Thyroid gland (tissue), 4 donors: Measurements from ENCODE around the gene ARHGAP12.

Experiments used
- POLR2A ChIP-seq, 2 donors: fragments of 450-650 bp; IDR thresholded peaks; one replicate each; pipeline ENCODE4 v1.6.1; 2017; ENCODE audit warnings: antibody characterized with exemption in 2 of 2, mild to moderate bottlenecking in 2 of 2, moderate library complexity in 1 of 2
- TF ChIP-seq, protein P1 (sequence below), 6 experiments: fragments of 200-600 bp in 3 of 6; fragments of 450-650 bp in 3 of 6; sonication (generic) in 3 of 6; IDR thresholded peaks; one replicate each; pipeline ENCODE4 v1.5.1; 2016 to 2019; ENCODE audit warnings: antibody characterized with exemption in 6 of 6, mild to moderate bottlenecking in 2 of 6, inconsistent platforms in 1 of 6, moderate library complexity in 1 of 6

GRCh38 chr10:31939797-31940708, 11.4 kb upstream of the ARHGAP12 start:
- TF ChIP-seq, protein P1, sequence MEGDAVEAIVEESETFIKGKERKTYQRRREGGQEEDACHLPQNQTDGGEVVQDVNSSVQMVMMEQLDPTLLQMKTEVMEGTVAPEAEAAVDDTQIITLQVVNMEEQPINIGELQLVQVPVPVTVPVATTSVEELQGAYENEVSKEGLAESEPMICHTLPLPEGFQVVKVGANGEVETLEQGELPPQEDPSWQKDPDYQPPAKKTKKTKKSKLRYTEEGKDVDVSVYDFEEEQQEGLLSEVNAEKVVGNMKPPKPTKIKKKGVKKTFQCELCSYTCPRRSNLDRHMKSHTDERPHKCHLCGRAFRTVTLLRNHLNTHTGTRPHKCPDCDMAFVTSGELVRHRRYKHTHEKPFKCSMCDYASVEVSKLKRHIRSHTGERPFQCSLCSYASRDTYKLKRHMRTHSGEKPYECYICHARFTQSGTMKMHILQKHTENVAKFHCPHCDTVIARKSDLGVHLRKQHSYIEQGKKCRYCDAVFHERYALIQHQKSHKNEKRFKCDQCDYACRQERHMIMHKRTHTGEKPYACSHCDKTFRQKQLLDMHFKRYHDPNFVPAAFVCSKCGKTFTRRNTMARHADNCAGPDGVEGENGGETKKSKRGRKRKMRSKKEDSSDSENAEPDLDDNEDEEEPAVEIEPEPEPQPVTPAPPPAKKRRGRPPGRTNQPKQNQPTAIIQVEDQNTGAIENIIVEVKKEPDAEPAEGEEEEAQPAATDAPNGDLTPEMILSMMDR (IDR thresholded peaks at IDR 0.05), result no peak
- no peak for TF ChIP-seq POLR2A (IDR thresholded peaks at IDR 0.05)
